GM18861 (cell line): ENCODE data around the gene SIT1.
A peak's percentile ranks its signal among the peaks of the same experiment; 100 is the strongest.
"Not testable (repeated sequence)": the region's sequence is repeated elsewhere in the genome, so short reads cannot be mapped to it uniquely, and the experiment has no call there.

Source experiments
- ATAC-seq: cut with Tn5 transposase; IDR thresholded peaks from one replicate; pipeline ENCODE4 v1.9.1; 2021; ENCODE audit not compliant: unreplicated experiment

SIT1 gene

GRCh38 chr9:35638751-35639150, 12.0 kb downstream of the SIT1 start:
- not testable (repeated sequence) for ATAC-seq

- not testable (repeated sequence) for ATAC-seq
Observed at GRCh38 chr9:35637427-35637955, 13.2 kb downstream of the SIT1 start.

GRCh38 chr9:35636877-35637246, 13.9 kb downstream of the SIT1 start:
- ATAC-seq, result not testable (repeated sequence)

- ATAC-seq, result no peak
Observed at GRCh38 chr9:35636135-35636876, 14.4 kb downstream of the SIT1 start.

- ATAC-seq, result no peak
Observed at GRCh38 chr9:35635730-35636129, 15.0 kb downstream of the SIT1 start.

- no peak for ATAC-seq
Observed at GRCh38 chr9:35629597-35629996, 21.1 kb downstream of the SIT1 start.

- ATAC-seq, result no peak
Observed at GRCh38 chr9:35628389-35628991, 22.2 kb downstream of the SIT1 start.

- ATAC-seq, result no peak
Observed at GRCh38 chr9:35627575-35627974, 23.2 kb downstream of the SIT1 start.

- ATAC-seq, result peak; percentile 39
Observed at GRCh38 chr9:35619800-35620158, 31.0 kb downstream of the SIT1 start.

GRCh38 chr9:35618854-35619799, 31.6 kb downstream of the SIT1 start:
- peak; percentile 52 for ATAC-seq

- ATAC-seq, result no peak
Observed at GRCh38 chr9:35618325-35618727, 32.4 kb downstream of the SIT1 start, which contains the start of gene CD72. Gene CD72 (minus strand): TSS chr9:35618413. CDS start chr9:35618303, 110 bp downstream.

GRCh38 chr9:35617548-35617947, 33.2 kb downstream of the SIT1 start:
- no peak for ATAC-seq

GRCh38 chr9:35616681-35617459, 33.9 kb downstream of the SIT1 start:
- ATAC-seq, result no peak

- ATAC-seq, result no peak
Observed at GRCh38 chr9:35615981-35616680, 34.6 kb downstream of the SIT1 start.

- ATAC-seq, result no peak
Observed at GRCh38 chr9:35612843-35613242, 37.9 kb downstream of the SIT1 start.

GRCh38 chr9:35612066-35612465, 38.7 kb downstream of the SIT1 start:
- not testable (repeated sequence) for ATAC-seq

GRCh38 chr9:35611230-35611797, 39.4 kb downstream of the SIT1 start:
- ATAC-seq, result no peak

- ATAC-seq, result no peak
Observed at GRCh38 chr9:35609820-35610163, 40.9 kb downstream of the SIT1 start.

- no peak for ATAC-seq
Observed at GRCh38 chr9:35609001-35609819, 41.5 kb downstream of the SIT1 start.
